Inflammatory macrophage treated with lipopolysaccharide for 1 hour (primary cell): ENCODE measurements around the gene GZMM.
A peak's percentile ranks its signal among the peaks of the same experiment; 100 is the strongest.

Experiments
- DNase-seq, 2 donors: peaks; one replicate each; pipeline ENCODE4 v3.0.0-alpha.2; 2020 to 2022

The GZMM gene

GRCh38 chr19:535017-535835, 8.6 kb upstream of the GZMM start:
- DNase-seq, result no peak

GRCh38 chr19:536031-536880, 7.6 kb upstream of the GZMM start:
- no peak for DNase-seq

DNA sequence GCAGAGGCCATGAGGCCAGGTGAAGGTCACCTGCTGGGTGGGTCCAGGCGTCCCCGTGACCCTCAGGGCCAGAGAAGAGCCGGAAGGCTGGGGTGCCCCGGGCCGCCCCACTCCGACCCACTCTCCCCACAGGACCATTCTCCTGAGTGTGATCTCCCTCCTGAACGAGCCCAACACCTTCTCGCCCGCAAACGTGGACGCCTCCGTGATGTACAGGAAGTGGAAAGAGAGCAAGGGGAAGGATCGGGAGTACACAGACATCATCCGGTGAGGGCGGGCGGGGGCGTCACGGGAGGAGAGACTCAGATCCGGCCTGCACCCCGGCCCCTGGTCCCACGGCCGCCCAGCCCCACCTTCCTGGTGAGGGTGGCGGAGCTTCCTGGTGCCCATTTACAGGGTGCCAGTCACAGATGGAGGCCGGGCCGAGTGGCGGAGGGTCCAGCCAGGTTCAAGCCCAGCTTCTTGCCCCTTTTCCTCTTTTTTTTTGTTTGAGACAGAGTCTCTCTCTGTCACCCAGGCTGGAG, 6.9 kb upstream of the GZMM start:
- DNase-seq, result no peak

DNA sequence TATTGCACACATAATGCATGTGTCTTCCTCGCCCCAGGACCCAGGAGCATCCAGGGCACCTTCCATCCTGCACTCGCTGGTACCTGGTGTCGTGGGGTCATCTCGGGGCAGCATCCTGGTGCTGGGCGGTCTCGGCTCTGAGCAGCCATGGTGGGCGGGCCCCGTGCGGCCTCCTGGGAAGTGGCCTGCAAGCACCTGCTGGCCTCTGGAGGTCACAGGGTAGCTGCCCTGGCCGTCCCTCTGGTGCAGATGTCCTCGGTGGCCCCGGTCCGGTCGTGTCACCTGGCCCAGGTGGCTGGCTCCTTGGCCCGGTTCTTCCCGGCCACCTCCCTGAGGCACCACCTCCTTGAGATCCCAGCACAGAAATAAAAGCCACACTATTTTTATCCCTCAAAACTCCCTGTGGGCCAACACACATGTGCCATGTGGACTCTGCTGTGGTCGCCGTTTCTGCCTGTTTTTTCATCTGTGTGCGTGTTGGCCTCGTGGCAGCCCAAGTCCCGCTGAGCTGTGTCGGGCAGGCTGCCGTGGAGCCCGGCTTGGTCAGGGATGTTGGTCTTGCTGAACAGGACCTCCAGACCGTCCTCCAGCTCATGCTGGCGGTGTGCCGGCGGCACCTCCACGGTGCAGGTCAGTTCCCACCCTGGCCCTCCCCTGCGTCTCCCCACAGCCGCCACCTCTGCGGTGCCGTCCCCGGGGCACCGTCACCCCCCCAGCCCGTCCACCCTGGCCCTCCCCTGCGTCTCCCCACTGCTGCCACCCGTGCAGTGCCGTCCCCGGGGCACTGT, 5.0 kb upstream of the GZMM start:
- no peak for DNase-seq

- DNase-seq, result no peak
Observed at GRCh38 chr19:539429-540030, 4.3 kb upstream of the GZMM start.

GRCh38 chr19:540867-541637, 2.8 kb upstream of the GZMM start:
- DNase-seq, result no peak

GRCh38 chr19:541699-542098, 2.2 kb upstream of the GZMM start:
- no peak for DNase-seq

DNA sequence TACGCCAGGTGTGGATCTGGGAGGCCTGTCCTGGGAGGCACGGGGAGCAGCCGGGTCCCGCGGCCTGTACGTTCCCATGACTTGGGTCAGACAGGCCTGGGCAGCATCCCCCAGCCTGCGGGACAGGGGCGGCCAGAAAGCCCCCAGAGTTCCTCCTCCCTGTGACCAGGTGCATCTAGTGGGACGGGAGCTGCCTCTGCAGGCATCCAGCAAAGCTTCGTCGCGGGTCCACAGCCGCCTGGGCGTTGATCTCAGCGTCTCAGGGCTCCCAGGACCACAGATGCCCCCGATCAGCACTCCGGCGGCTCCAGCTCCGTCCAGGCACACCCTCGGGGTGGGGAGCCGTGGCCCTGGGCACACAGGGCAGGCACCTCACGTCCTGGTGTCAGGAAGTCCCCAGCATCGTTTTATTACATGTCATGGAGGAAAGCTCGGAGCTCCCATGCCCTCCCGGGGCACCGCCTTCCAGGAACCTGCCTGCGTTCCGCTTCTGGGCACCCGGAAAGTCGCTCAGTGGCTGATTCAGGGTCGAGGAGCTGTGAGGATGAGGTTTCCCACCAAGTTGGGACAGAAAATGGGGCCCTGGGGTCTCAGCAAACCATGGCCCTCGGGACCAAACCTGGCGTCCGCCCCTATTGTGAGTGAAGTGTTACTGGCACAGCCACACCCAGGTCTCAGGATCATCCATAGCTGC, 1.5 kb upstream of the GZMM start:
- DNase-seq, result no peak

DNA sequence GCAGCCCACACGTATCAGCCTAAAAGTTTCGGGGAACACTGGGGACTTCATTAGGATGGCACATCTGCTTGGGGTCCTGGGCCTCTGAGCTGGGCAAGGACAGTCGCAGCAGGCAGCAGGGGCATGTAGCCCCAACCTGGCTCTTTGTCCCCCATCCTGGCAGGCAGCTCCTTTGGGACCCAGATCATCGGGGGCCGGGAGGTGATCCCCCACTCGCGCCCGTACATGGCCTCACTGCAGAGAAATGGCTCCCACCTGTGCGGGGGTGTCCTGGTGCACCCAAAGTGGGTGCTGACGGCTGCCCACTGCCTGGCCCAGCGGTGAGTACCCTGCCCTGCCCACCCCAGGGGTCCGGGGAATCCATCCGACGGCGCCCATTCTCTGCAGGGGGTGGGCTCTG, 3.3 kb downstream of the GZMM start:
- DNase-seq, result no peak

DNA sequence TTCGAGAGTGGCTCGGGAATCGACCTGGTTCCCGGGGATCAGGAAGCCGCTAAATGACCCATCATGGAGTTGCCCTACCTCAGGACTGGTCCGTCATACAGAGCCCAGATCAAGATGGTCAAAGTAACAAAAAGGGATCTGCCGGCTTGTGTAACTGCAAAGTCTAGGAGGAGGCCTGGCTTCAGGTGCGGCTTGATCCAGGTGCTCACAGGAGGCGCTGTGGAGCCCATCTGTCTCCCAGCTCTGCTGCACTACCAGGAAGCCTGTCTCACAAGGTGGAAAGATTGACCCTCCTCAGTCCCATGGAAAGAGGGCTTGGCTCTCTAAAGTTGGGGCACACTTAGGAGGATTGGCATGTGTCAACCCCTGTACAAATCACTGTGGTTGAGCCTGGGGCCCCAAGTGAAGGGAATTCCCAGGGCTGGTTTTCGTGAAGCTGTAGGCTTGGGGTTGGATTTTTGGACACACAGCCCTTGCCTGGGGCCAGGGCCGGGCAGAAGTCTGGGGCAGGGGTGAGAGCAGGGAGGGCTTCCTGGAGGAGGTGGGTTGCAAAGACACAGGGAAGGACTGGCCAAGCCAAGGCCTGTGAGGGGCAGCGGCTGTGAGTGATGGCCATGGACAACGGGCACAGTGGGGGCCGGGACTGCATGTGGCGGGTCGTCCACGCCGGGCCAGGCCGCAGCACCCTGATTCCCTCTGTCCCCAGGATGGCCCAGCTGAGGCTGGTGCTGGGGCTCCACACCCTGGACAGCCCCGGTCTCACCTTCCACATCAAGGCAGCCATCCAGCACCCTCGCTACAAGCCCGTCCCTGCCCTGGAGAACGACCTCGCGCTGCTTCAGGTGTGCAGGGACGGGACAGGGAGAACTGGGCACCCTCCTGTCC, 4.2 kb downstream of the GZMM start:
- no peak for DNase-seq

DNA sequence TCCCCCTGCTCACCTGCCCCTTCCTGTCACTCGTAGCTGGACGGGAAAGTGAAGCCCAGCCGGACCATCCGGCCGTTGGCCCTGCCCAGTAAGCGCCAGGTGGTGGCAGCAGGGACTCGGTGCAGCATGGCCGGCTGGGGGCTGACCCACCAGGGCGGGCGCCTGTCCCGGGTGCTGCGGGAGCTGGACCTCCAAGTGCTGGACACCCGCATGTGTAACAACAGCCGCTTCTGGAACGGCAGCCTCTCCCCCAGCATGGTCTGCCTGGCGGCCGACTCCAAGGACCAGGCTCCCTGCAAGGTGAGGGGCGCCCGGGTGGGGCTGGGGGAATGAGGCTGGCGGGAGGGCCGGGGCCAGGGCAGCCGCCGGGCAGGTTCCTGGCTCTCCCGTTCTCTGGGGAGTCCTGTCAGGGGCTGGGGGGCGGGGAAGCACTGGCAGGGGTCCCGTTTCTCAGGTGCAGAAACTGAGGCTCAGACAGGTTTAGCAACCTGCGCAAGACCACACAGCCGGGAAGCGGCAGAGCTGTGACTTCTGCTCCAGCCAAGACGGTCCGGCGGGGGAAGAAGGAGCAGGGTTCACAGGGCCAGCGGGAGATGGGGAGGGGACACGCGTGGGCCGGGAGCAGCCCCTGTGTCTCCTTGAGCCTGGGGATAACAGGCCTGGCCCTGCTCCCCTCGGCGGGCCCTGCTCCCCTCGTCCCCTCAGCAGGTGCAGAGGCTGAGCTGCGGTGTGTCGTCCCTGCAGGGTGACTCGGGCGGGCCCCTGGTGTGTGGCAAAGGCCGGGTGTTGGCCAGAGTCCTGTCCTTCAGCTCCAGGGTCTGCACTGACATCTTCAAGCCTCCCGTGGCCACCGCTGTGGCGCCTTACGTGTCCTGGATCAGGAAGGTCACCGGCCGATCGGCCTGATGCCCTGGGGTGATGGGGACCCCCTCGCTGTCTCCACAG, 5.3 kb downstream of the GZMM start:
- no peak for DNase-seq

GRCh38 chr19:554817-555216, 11.0 kb downstream of the GZMM start:
- no peak for DNase-seq

GRCh38 chr19:555474-555808, 11.6 kb downstream of the GZMM start:
- DNase-seq, result no peak

- DNase-seq, result no peak
Observed at GRCh38 chr19:556611-557382, 12.9 kb downstream of the GZMM start.

- DNase-seq, result no peak
Observed at GRCh38 chr19:558770-559439, 15.1 kb downstream of the GZMM start.

- no peak for DNase-seq
Observed at GRCh38 chr19:560121-560520, 16.3 kb downstream of the GZMM start.

GRCh38 chr19:566403-566802, 22.6 kb downstream of the GZMM start:
- DNase-seq, result peak; percentile 68 to 71

DNA sequence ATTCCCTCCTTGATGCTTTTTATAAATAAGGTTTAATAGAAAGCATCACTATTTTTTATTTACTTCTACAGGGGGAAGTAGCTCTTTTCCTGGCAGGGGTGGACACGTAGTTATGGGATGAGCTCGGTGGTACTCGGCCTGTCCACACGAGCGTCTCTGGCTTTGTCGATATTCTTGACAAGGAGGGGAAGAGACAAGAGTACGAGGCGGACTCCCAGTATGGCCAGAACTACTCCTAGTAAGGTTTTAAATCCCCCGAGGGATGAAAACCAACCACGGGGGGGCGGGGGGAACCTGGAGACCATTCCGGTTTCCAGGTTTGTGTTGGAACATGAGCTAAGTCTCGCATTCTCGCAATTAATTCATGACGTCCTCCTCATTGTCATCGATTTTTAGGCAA, 23.0 kb downstream of the GZMM start:
- DNase-seq, result no peak
